Smooth muscle cell of the brain vasculature (primary cell): ENCODE results near the gene E2F2.

Experiments
- DNase-seq: peaks from one replicate; pipeline ENCODE4 v3.0.0-alpha.2; 2012; ENCODE audit warnings: low read depth, low spot score

The E2F2 gene

GRCh38 chr1:23562137-23562876 lies 31.3 kb upstream of the E2F2 start:
- DNase-seq, result peak; percentile 98

GRCh38 chr1:23561813-23562100 lies 30.7 kb upstream of the E2F2 start:
- DNase-seq, result no peak

GRCh38 chr1:23561076-23561812 lies 30.2 kb upstream of the E2F2 start:
- DNase-seq, result no peak

DNA sequence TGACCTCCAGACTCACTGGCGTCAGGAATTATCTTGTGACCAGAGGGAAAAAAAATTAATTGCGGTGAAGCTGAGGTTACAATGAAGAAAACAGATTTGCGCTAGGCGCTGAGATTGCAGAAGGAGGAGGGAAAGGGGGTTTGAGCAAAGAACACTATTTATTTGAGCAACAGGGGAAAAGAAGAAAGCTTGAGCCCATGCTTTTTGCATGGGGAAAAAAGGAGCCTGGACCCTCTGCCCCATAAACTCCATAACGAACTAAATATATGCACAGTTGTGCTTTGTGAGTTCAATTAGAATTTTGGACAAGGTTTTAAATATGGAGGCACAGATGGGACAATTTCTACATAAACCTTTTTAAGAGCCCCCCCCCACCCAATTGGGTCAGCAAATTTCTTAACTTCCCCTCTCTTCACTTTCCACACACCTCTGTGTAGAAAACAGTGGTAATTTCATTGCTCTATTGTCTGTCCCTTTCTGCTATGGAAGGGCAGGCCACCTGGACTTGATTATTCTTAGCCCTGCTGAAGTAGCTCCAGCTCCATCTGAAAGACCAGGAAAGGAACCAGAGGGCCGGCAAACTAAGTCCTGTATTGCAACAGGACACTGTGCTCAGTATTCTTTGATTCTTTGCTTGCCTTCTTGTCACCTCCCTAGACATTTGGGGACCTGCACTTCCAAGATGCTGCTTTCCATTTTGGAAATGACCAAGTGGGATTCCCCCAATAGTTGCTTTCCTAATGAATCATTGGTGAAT lies 29.1 kb upstream of the E2F2 start:
- DNase-seq, result no peak

DNA sequence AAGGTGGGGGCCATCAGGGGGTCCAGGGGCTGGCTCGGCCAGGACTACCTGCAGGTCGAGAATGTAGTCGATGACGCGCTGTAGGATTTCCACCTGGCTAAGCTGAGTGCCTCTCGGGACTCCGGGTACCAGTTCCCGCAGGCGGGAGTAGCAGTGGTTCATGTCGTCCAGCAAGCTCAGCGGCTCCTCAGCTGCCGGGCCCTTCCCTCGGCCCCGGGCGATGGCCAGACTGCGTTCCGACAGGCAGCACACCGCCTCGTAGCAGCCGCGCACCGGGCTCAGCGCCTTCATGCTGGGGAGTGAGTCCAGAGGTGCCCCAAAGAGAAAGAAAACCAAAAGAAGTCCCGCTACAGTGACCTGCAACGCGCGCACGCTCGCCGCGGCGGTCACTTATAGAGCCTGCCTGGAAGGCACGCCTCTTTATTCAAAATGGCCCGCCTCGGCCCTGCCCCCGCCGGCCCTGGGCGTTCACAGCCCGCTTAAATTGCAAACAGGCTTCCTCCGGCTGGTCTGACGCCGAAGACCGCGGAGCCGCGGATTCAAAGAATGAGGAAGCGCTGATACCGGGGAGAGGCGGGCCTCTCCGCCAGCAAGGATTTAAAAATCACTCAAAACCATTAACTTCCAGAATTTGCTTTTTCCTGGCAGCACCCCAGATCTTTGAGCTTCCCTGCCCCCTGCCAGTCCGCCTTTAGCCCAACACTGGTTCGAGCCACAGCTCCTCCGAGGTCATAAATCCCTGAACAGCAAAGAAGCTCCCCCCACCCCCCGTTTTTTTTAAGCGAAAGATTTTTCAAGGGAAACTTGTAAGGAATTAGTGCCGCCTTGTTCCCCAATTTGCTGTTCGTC lies 28.3 kb upstream of the E2F2 start, which contains the start of gene ID3:
Gene ID3, minus strand, starts transcription at position 366 of the 849 bp plus-strand sequence. Its CDS starts 75 bp downstream, at position 291.
- DNase-seq, result peak; percentile 95

- no peak for DNase-seq
Measured at GRCh38 chr1:23558872-23559135, 27.8 kb upstream of the E2F2 start.

GRCh38 chr1:23558140-23558871 lies 27.3 kb upstream of the E2F2 start:
- DNase-seq, result no peak

DNA sequence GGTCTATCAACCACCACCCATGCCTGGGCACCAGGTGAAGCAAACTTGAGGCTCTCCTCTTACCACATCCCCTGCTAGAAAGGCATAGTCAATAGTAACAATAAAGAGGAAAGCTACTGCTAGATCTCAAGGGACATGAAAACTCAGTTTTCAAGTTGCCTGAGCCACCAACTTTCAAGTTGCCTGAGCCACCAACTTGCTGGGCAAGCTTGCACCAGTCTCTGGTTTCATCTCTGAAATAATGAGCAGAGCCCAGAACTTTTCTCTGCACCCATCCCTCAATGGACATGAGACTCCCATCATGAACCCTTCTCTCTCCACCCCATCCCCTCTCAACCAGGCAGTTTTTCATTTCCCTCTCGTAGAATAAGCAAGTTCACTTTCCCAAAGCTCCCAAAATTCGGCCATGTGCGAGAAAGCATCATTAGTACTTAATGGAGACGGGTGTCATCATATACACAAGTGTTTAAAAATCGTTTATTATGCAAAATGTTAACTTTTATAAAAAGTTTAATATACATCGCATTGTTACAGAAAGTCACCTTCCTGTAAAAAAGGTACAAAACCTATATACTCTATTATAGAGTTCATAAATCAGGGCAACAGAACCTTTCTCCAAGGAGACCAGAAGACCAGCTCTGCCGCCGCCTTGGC lies 26.6 kb upstream of the E2F2 start:
- no peak for DNase-seq

DNA sequence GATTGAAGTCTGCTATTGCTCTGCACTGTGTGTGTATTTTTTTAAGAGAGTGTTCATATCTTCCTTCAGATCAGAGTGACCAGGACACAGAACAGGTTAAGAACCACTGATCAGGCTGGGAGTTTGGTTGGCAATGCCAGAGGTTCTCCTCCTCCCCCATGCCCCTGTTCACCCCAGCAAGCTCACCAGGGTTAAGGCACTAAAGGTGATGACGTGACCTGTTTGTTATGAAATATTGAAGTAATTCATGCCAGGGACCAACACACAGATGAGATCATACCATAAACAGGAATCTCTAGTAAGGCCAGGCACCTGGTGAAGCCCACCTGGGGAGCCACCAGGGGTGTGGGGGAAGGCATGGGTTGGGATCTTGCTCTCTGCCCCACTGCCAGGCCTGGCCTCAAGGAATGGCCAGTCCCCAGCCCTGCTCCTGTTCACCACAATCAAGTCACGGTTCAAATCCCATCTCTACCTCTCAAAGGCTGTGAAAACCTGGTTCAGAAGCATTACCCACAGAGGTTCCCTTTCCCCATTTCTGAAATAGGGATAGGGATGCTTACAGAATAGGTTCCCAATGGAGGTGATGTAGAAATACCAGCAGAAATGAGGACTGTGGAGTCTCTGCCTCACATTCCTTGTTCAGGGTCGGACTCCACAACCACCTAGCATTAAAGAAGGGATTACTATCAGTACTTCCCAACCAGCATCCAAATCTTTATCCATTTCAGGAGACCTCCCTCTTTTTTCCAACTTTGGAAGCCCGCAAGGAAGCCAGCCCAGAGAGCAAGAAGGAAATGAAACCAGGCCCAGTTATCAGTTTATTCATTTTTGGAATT lies 25.8 kb upstream of the E2F2 start:
- no peak for DNase-seq

DNA sequence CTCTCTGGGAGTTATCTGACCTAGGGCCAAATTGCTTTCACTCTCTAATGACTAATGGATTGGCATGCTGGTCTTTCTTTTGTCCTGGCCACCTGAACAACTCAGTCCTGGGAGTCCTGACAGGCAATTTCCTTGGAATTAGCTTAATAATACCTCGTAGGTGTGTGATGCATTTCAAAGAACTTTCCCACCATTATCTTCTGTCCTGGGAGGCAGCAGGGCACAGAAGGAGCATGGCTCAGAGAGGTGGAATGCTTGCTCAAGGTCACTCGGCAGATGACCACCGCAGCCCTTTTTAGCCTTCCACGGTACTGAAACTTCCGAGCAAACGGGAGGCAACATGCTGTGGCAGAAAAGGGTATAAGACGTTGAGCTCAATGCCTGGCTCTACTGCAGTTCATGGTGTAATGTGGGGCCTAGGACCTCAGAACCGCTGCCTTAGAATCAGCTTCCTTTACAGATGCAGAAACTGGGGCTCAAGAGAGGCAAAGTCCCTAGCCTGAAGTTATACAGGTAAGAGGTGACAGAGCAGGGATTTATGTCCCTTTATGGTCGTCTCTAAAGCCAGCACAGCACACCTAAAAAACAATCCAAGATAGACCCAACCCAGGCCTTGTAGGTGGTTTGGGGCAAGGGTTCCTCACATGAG lies 25.1 kb upstream of the E2F2 start:
- no peak for DNase-seq

DNA sequence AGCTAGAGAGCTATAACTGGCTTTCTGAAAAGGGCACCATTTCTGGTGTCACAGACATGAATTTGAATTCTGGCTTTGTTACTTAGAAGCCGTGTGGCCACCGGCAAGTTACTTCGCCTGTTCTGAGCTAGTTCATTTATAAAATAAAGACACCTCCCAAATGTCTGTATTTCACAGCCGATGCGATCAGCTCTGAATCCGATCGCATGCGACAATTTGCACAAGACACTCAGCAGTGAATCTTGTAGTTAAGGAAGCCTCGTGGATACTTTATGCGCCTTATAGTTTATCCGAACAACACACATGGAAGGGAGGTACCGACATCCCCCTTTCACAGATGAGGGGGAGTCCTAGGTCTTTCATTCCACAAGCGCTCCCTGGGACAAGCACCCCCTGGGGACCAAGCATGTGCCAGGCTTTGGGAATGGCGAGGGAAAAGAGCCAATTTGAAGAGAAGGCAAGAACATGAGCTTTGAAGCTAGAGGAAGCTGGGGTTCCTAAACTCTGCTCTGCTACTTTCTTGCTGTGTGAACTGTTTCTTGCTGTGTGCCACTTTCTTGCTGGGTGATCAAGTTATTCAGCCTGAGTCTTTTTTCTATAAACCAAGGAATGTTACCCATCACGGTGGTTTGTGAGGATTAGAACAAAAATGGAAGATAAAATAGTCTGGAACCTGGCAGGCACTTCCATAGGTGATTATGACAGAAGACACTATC lies 24.4 kb upstream of the E2F2 start:
- no peak for DNase-seq

- DNase-seq, result no peak
Measured at GRCh38 chr1:23554481-23555269, 23.6 kb upstream of the E2F2 start.

GRCh38 chr1:23554127-23554480 lies 23.1 kb upstream of the E2F2 start:
- no peak for DNase-seq

GRCh38 chr1:23553231-23554126 lies 22.4 kb upstream of the E2F2 start:
- DNase-seq, result no peak

DNA sequence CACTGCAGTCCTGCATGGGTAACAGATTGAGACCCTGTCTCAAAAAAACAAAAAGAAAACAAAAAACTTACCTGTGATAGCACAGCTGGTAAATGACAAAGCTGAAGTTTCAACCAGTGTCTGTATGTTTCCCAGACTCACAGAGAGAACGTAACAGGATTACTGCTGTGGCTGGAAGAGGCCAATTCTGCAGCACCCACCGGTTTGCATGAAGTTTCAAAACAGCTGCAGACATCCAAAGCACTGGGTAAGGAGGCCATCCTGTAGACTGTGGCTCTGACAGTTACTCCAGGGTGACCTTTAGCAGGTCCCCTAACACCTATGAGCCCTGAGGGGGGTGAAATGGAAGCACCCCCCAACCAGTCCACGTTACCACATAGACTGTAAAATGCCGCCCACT lies 20.8 kb upstream of the E2F2 start:
- no peak for DNase-seq

- DNase-seq, result no peak
Measured at GRCh38 chr1:23548704-23549143, 17.7 kb upstream of the E2F2 start.
